Rectal smooth muscle tissue (tissue), 1 donor: ENCODE measurements around the gene HS3ST3A1.
"Not testable (repeated sequence)": the region's sequence is repeated elsewhere in the genome, so short reads cannot be mapped to it uniquely, and the experiment has no call there.

Experiments
- H3K27ac ChIP-seq: one replicate; pipeline ENCODE4 v1.7.0; 2013; ENCODE audit warnings: low read depth, low read length, inconsistent platforms
- H3K27me3 ChIP-seq: one replicate; pipeline ENCODE4 v1.7.0; 2013; ENCODE audit warnings: low read length; ENCODE audit not compliant: control insufficient read depth, insufficient read depth
- H3K36me3 ChIP-seq: one replicate; pipeline ENCODE4 v1.7.0; 2013; ENCODE audit warnings: low read length; ENCODE audit not compliant: control insufficient read depth, insufficient read depth
- H3K4me1 ChIP-seq: one replicate; pipeline ENCODE4 v1.7.0; 2013; ENCODE audit warnings: low read length; ENCODE audit not compliant: control insufficient read depth, insufficient read depth
- H3K4me3 ChIP-seq: one replicate; pipeline ENCODE4 v1.7.0; 2013; ENCODE audit warnings: low read length
- H3K9ac ChIP-seq: one replicate; pipeline ENCODE4 v1.7.0; 2013; ENCODE audit warnings: low read length

The HS3ST3A1 gene

DNA sequence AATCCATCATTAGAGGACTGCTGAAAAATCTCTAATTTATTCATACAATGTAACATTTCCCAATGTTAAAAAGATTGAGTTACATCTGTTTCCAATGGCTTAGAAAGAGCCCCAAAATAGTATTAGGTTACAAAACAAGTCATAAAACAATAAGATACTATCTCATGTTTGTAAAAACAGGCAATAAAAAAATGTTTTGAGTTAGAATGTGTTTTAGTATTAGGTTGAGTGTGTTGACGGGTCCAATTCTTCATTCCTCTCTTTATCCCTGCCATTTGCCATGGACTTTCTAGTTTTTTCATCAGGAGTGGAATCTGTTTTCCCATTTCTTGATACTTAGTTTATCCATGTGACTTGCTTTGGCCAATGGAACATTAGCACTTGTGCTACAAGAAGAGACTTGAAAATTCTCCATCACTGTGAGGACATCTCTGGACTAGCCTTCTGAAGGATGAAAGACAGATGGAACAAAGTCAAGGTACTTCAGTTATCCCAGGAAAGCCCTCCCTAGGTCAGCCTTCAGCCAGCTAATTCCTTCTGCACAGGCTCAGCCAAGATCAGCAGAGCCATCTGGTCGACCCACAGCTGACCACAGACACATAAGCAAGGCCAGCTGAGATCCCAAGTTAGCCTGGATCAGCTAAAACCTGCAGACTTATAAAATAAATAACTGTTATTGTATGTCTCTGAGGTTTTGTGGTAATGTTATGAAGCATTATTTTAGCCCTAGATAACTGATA, 83.3 kb downstream of the HS3ST3A1 start:
- no peaks in the 10 kb centered on the region for H3K27me3 ChIP-seq
- no peak overlapping the region for H3K27ac ChIP-seq
- H3K4me3 ChIP-seq: no peak overlapping the region
- H3K9ac ChIP-seq: no peak overlapping the region
- no peaks in the 10 kb centered on the region for H3K36me3 ChIP-seq
- no peaks in the 10 kb centered on the region for H3K4me1 ChIP-seq

DNA sequence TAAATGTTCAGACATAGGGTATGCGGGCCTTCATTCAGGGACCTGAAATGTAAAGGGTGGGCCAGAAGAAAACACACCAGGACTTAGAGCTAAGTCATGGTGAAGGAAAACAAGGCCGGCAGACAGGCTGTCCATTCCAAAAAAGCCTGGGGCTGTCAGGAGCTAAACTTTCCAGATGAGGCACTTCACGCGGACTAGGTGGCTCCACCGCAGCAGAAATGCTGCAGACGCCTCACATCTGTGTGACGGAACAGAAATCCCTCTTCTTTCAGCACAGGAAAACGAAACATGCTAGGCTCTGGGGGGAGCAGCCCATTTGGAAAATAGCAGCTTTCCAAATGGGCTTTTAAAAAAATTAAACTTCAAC, 88.7 kb downstream of the HS3ST3A1 start:
- Histone ChIP-seq H3K4me3 (no peak overlapping the region), H3K36me3 (no peaks in the 10 kb centered on the region), H3K9ac (no peak overlapping the region), H3K4me1 (no peaks in the 10 kb centered on the region), H3K27me3 (no peaks in the 10 kb centered on the region), H3K27ac (no peak overlapping the region)

DNA sequence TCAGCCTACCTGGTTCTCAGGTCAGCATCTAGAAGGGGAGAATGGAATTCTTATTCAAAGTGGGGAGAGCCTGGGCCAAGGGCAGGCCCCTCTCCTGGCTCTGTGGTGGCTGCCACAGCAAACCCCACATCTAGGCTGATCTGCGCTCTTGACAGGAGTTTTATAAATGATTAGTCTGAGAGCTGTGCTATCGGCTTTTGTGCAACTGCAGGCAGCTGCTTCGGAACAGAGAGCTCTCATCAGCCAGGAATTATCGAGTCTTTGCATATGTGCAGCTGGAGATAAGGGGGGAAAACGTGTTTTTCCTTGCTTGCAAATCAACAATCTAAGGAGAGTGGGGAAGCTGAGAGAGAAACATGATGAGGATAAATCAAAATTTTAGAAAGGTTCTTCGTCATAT, 91.7 kb downstream of the HS3ST3A1 start:
- Histone ChIP-seq H3K27me3 (no peaks in the 10 kb centered on the region), H3K27ac (no peak overlapping the region), H3K4me3 (no peak overlapping the region), H3K36me3 (no peaks in the 10 kb centered on the region), H3K9ac (no peak overlapping the region), H3K4me1 (no peaks in the 10 kb centered on the region)

DNA sequence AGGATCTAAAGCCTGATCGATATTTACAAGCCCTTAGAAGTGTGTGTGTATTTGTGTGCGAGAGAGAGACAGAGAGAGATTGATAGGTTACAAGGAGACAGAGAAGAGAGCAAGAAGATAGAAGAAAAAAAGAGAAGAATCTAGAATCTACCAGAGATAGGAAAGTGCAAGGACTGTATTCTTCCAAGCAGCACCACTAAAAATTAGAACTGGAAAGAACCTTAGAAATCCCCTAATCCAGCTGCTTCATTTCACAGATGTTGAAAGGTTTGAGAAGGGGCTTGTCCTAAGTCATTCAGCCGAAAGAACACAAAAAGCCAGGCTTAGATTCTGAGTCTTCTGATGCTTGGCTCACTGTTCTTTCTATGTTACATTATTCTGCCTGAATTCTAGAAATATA, 92.2 kb downstream of the HS3ST3A1 start:
- Histone ChIP-seq H3K9ac (no peak overlapping the region), H3K27me3 (no peaks in the 10 kb centered on the region), H3K4me1 (no peaks in the 10 kb centered on the region), H3K36me3 (no peaks in the 10 kb centered on the region), H3K27ac (no peak overlapping the region), H3K4me3 (no peak overlapping the region)

DNA sequence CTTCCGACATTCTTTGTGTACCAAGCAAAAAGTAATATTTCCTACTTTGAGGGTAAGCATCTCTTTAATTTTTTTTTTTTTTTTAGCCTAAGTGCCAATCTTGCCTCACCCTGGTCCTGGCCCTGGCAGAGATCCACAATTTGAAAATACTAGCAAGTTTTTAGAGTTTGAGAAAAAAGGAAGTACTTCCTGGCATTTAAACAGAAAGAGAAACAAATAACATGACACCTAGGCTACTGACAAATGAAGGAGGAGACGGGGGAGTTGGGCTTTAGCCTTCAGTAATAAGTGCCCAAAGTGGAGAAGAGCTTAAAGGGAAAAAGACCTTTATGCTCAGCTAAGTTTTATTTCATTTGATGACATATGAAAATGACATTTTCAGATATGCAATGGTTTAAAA, 92.8 kb downstream of the HS3ST3A1 start:
- no peak overlapping the region for H3K27ac ChIP-seq
- no peaks in the 10 kb centered on the region for H3K36me3 ChIP-seq
- H3K4me1 ChIP-seq: no peaks in the 10 kb centered on the region
- H3K4me3 ChIP-seq: no peak overlapping the region
- H3K27me3 ChIP-seq: no peaks in the 10 kb centered on the region
- H3K9ac ChIP-seq: no peak overlapping the region

DNA sequence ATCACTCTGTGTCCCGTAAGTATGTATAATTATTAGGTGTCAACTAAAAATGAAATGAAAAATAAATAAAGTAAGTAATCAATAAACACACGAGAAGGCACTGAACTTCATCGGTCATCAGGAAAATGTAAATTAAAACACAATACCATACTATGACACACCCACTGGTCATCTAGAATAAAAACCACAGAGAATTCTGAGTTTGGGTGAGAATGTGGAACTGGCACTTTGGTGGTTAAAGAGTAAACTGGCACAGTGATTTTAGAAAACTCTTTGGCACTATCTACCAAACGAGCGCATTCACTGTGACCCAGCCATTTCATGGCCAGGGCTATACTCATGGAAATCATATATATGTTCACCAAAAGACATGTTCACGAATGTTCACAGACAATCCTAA, 98.2 kb downstream of the HS3ST3A1 start:
- H3K36me3 ChIP-seq: no peaks in the 10 kb centered on the region
- no peak overlapping the region for H3K4me3 ChIP-seq
- H3K27ac ChIP-seq: no peak overlapping the region
- no peak overlapping the region for H3K9ac ChIP-seq
- H3K27me3 ChIP-seq: no peaks in the 10 kb centered on the region
- H3K4me1 ChIP-seq: no peaks in the 10 kb centered on the region

DNA sequence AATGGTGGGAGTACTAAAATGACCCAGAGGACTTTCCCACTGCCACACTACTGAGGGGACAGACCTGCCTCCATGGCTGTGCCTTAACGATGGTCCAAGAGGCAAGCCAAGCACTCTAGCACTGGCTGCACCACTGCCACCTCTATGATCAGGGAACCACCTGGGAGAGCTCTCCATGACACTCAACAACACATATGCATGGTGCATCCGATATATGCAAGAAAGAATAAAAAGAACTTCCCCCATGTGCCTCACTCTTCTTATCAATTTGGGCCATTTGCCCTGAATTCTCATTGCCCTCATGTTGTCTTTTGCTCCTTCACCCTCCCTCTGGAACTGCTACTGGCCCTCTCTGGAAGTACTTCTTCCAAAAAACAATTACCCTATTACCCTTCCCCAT, 99.5 kb downstream of the HS3ST3A1 start:
- Histone ChIP-seq H3K9ac (no peak overlapping the region), H3K4me3 (no peak overlapping the region), H3K27me3 (no peaks in the 10 kb centered on the region), H3K36me3 (no peaks in the 10 kb centered on the region), H3K4me1 (no peaks in the 10 kb centered on the region), H3K27ac (no peak overlapping the region)

DNA sequence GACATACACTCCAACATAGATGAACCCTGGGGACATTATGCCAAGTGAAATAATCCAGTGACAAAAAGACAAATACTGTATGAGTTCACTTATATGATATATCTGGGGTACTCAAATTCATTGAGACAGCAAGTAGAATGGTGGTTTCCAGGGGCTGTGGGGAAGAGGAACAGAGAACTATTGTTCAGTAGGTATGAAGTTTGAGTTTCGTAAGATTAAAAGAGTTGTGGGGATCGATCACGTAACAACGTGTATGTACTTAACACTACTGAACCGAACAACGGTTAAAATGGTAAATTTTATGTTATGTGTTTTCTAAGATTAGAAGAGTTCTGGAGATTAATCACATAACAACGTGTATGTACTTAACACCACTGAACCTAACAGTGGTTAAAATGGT, 100.8 kb downstream of the HS3ST3A1 start:
- Histone ChIP-seq H3K27me3 (no peaks in the 10 kb centered on the region), H3K9ac (no peak overlapping the region), H3K4me3 (no peak overlapping the region), H3K36me3 (no peaks in the 10 kb centered on the region), H3K27ac (no peak overlapping the region), H3K4me1 (no peaks in the 10 kb centered on the region)

DNA sequence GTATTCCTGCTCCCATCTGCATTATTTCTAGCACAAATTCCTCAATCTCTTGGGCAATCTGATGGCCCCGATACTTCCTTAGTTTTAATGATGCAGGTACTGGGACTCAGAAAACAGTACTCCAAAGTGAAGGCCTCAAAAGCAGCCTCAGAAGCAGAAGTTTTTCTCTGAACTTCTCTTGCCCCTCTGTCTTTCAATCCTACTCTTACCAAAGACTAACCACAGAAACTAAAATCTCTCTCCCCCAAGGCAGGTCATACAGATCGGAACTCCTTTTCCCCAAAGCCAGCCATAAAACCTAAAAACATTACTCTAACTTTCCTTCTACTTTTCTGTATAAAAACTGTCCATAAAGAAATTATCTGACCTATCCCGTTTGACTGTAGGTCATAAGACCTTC, 103.5 kb downstream of the HS3ST3A1 start:
- Histone ChIP-seq H3K27ac (no peak overlapping the region), H3K27me3 (no peaks in the 10 kb centered on the region), H3K9ac (no peak overlapping the region), H3K4me1 (no peaks in the 10 kb centered on the region), H3K4me3 (no peak overlapping the region), H3K36me3 (no peaks in the 10 kb centered on the region)

DNA sequence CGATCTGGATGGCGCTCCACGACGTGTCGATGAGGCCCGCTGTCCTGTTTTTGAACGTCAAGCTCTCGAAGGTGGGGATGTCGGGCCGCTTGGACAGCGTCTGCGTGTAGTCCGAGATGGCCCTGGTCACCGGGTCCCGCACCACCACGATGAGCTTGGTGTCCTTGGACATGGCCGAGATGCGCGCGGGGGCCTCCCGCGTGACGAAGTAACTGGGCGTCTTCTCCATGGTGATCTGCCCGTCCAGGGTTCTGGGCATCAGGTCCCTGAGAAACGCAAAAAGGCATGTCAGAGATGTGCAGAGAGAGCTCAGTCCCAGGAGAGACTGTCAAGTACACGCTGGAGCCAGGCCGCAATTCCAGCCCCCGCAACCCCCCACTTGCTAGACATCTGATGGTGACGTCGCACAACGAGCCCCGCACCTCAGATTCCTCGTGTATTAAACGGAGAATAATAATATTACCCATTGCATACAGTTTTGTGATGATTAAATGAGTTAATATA, 105.1 kb downstream of the HS3ST3A1 start:
- not testable (repeated sequence) for H3K9ac ChIP-seq, H3K27ac ChIP-seq, H3K4me3 ChIP-seq, H3K36me3 ChIP-seq, H3K27me3 ChIP-seq, H3K4me1 ChIP-seq

DNA sequence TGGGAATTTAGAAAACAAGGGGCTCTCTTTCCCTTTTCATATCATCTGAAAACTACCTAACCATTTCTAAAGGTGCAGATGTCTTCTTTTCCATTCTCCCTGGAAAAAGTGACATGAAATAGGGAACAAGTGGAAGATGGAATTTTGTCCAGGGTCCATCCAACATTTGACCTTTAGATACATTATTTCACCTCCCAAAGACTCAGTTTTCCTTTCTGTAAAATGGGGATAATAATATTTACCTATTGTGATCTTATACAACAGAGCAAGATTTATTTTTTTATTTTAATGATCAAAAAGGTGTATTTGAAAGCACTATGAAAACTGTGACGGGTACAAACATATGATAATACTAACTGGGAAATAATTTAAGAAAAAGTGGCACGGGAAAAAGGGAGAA, 106.3 kb downstream of the HS3ST3A1 start:
- Histone ChIP-seq H3K4me3 (no peak overlapping the region), H3K36me3 (no peaks in the 10 kb centered on the region), H3K27ac (no peak overlapping the region), H3K9ac (no peak overlapping the region), H3K4me1 (no peaks in the 10 kb centered on the region), H3K27me3 (no peaks in the 10 kb centered on the region)

DNA sequence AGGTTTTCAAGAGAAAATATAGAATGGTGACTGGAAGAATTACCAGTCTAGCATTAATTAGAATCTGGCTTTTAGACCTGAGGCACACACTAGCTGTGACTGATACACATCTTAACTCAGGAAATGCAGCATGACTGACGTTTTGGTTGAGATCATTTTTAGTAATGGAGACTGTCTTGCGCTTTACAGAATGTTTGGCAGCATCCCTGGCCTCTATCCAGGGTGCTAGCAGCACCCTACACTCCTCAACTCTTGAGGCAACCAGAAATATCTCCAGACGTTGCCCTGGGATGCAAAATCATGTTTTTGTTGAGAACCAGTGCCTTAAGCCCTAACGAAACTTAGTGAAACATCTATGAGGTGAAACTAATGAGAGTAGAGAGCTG, 109.0 kb downstream of the HS3ST3A1 start:
- H3K9ac ChIP-seq: no peak overlapping the region
- no peak overlapping the region for H3K4me3 ChIP-seq
- no peak overlapping the region for H3K27ac ChIP-seq
- no peaks in the 10 kb centered on the region for H3K36me3 ChIP-seq
- no peaks in the 10 kb centered on the region for H3K4me1 ChIP-seq
- no peaks in the 10 kb centered on the region for H3K27me3 ChIP-seq

DNA sequence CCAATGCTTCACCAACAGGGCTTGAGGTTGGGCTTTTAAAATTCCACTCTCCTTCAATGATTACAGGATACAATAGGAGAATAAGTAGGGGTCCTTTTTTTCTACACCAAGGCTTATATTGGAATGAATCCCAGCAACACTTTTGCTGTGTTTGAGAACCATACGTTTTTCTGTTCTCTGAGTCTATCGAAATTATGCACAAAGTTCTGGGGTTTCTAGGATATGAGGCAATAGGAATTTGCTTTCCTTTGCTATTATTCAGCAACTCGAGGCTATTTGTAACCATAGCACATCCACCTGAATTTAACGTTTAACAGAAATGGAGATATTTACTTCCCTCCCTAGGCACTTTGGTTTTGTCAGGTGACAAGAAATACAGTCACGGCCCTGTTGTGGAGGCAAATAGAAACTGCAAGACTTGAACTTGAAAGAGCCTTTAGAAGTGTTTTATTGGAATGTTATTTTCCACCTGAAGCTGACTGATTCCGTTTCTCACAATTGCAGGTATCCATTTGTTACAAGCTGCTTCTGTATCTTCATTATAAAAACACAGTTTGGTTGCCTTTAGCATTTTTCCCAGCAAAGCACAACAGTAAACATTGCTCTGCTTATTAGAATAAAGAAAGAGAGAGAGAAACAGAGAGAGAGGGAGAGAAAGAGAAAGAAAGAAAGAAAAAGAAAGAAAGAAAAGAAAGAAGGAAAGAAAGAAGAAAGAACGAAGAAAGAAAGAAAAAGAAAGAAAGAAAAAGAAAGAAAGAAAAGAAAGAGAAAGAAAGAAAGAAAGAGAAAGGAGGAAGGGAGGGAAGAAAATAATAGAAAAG, 109.6 kb downstream of the HS3ST3A1 start:
- Histone ChIP-seq H3K27me3 (no peaks in the 10 kb centered on the region), H3K9ac (no peak overlapping the region), H3K27ac (no peak overlapping the region), H3K4me1 (no peaks in the 10 kb centered on the region), H3K36me3 (no peaks in the 10 kb centered on the region), H3K4me3 (no peak overlapping the region)
